GM06990 (cell line): ENCODE data around the gene MAP9.
"Not testable (repeated sequence)": the region's sequence is repeated elsewhere in the genome, so short reads cannot be mapped to it uniquely, and the experiment has no call there.

Experiments
- DNase-seq: peaks from one replicate; pipeline ENCODE4 v3.0.0-alpha.2; 2011; ENCODE audit not compliant: insufficient read length; ENCODE audit errors: extremely low read depth
- H3K27me3 ChIP-seq: replicated peaks from 2 replicates; pipeline ENCODE4 v1.6.0; 2011; ENCODE audit warnings: low read length; ENCODE audit not compliant: control insufficient read depth, insufficient read depth
- H3K36me3 ChIP-seq: 2 replicates; pipeline ENCODE4 v1.5.1; 2011; ENCODE audit warnings: low read length; ENCODE audit not compliant: control insufficient read depth, insufficient read depth
- H3K4me3 ChIP-seq: replicated peaks from 2 replicates; pipeline ENCODE4 v1.5.1; 2011; ENCODE audit warnings: low read depth, mild to moderate bottlenecking, control low read depth, low read length
- TF ChIP-seq, protein P1 (sequence below): IDR thresholded peaks from 2 replicates; pipeline ENCODE4 v1.5.1; 2011; ENCODE audit warnings: low read length, control low read depth, mild to moderate bottlenecking, inconsistent platforms; ENCODE audit not compliant: insufficient read depth, poor library complexity, severe bottlenecking

The MAP9 gene

DNA sequence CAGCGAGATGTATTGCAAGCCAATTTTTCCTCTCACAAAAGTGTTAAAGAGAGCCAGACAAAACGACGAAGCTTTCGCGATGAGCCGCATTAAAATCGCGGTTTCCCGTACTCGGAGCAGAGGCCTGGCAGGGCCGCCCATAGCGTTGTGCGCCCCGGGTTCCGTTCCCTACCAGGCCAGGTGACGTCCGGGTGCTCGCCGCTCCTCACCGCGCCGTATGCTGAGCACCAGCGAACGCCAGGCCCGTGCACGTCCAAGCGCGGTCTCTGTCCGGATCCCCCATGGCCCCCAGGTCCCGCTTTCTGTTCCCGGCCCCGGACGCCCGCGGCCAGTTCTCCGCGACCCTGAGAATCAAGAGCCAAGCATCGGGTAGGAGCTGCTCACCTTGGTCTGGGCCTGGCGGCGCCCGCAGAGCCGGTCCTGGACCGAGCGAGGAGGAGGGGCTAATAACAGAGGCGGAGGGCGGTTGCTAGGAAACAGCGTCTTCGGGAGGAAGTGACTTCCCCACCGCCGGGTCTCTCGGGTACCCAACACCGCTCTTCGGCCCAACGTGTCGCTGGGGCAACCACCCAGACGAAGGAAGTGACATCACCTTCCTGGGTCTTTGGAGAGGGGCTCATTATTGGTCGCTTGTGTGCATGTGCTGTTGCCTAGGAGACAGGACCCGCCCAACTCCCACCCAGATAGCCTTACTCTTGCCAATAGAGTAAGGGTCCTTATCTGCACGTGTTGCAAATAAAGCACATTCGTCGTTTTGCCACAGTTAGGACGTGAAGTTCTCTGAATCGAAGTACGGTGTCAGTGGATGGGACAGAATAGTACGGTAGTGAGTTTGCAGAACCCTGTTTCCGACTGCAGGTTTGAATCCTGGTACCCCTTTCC lies at the start of gene MAP9:
Gene MAP9 (minus strand): TSS at position 579 of the 882 bp plus-strand sequence. CDS start 1,115 bp downstream, outside the sequence.
- DNase-seq, result peak; percentile 94
- Histone ChIP-seq H3K27me3 (no peaks in the 10 kb centered on the region), H3K36me3 (no peaks in the 10 kb centered on the region), H3K4me3 (peak within 1 kb of the TSS; percentile 83)
- TF ChIP-seq, protein P1, sequence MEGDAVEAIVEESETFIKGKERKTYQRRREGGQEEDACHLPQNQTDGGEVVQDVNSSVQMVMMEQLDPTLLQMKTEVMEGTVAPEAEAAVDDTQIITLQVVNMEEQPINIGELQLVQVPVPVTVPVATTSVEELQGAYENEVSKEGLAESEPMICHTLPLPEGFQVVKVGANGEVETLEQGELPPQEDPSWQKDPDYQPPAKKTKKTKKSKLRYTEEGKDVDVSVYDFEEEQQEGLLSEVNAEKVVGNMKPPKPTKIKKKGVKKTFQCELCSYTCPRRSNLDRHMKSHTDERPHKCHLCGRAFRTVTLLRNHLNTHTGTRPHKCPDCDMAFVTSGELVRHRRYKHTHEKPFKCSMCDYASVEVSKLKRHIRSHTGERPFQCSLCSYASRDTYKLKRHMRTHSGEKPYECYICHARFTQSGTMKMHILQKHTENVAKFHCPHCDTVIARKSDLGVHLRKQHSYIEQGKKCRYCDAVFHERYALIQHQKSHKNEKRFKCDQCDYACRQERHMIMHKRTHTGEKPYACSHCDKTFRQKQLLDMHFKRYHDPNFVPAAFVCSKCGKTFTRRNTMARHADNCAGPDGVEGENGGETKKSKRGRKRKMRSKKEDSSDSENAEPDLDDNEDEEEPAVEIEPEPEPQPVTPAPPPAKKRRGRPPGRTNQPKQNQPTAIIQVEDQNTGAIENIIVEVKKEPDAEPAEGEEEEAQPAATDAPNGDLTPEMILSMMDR, result no peak

DNA sequence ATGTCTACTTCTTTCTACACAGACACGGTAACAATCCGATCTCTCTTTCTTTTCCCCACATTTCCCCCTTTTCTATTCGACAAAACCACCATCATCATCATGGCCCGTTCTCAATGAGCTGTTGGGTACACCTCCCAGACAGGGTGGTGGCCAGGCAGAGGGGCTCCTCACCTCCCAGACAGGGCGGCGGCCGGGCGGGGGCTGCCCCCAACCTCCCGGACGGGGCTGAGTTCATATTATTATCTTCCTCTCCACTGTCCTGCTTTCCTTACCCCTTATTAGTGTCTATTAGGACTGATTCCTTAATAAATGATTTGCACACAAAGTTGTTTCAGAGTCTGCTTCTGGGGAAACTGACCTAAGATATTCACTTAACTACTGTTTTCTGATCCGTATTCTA lies 48.0 kb upstream of the MAP9 start:
- not testable (repeated sequence) for H3K36me3 ChIP-seq, H3K4me3 ChIP-seq, H3K27me3 ChIP-seq, DNase-seq

DNA sequence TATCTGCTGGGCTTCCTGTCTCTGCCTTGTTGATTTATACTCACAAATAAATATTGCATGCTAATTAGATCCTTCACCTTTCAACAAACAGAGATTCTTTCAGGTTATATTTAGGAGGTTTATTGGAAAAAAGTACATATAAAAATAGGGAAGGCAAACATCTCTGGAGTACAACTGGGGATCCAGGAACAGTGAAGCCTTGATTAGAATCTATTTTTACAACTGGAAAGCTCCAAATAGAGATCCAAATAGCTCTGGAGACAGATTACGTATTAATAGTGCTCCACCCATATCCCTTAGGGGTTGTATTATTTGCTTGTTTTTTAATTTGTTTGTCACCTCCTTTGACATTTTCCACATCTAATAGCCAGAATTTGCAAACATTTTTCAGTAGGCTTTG lies 46.9 kb upstream of the MAP9 start:
- TF ChIP-seq, protein P1, result no peak
- H3K4me3 ChIP-seq, result no peak overlapping the region

DNA sequence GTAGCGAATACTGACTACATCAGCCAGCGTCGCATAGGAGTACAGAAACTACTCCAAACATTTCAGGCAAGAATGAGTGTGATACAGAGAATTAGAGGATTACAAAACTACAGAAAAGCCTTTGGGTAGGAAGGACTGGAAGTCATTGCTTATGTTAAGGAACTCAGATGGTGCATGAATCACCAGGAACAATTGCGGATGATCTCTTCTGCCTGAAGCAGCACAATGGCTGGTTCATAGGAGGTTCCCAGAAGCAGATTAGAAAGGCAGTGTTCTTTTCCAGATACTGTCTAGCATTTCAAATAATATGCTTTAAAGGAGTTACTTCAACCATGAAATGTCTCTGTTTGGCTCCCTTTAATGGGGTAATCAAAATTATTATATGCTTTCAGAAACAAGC lies 42.5 kb upstream of the MAP9 start:
- Histone ChIP-seq H3K4me3 (no peak overlapping the region), H3K27me3 (no peaks in the 10 kb centered on the region), H3K36me3 (no peaks in the 10 kb centered on the region)
- TF ChIP-seq, protein P1, result no peak
- no peak for DNase-seq

More for the DNA sequence above, 46.9 kb upstream of the MAP9 start:
- no peak for DNase-seq
- Histone ChIP-seq H3K27me3 (no peaks in the 10 kb centered on the region), H3K36me3 (no peaks in the 10 kb centered on the region)

DNA sequence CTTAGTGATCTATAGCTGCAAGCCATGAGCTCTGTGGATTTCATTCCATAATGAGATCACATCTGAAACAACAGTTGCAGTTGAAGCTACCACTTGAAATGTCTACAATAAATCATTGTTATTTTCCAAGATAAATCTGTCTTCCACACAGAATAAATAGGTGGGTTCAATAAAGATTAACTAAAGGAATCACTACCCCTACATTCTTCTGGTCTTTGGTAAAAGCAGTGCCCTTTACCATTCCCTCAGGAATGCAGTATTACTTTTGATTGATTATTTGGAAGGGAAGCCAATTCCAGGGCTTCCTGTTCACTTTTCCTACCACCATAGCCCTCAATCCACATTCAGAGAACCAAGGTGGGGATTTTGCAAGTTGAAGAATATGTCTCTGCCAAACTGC lies 38.9 kb upstream of the MAP9 start:
- Histone ChIP-seq H3K27me3 (no peaks in the 10 kb centered on the region; the same call in 1 of the 2 replicates), H3K4me3 (no peak overlapping the region), H3K36me3 (no peaks in the 10 kb centered on the region)
- TF ChIP-seq, protein P1, result no peak
- DNase-seq, result no peak

DNA sequence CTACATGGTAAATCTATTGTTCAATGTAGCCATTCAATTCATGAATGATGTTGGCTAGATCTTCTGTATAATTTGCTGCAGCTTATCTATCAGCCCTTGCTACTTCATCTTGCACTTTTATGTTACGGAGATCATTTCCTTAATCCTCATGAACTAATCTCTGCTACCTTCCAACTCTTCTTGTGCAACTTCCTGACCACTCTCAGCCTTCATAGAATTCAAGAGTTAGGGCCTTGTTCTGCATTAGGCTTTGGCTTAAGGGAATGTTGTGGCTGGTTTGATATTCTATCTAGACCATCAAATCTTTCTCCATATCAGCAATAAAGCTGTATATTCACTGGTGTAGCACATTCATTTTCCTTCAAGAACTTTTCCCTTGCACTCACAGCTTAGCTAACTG lies 36.7 kb upstream of the MAP9 start:
- Histone ChIP-seq H3K27me3 (no peaks in the 10 kb centered on the region; the same call in 1 of the 2 replicates), H3K36me3 (no peaks in the 10 kb centered on the region), H3K4me3 (no peak overlapping the region)
- TF ChIP-seq, protein P1, result no peak
- no peak for DNase-seq
